H9 (cell line): Measurements from ENCODE around the gene PTPRJ. TPM values are rescaled to one million over a fixed set of nuclear protein-coding genes. Genes with fewer than 3 reads are reported as not detected.
A peak's percentile ranks its signal among the peaks of the same experiment; 100 is the strongest.

Experiments used
- DNase-seq: peaks from one replicate; pipeline ENCODE4 v3.0.0-alpha.2; 2017
- H2AFZ ChIP-seq: one replicate; pipeline ENCODE4 v1.6.1; 2013; ENCODE audit warnings: mild to moderate bottlenecking, low read length, control low read depth, moderate library complexity
- H2AK5ac ChIP-seq: 2 replicates; pipeline ENCODE4 v1.6.1; 2013; ENCODE audit warnings: low read length, control low read depth, mixed read lengths; ENCODE audit not compliant: insufficient read length
- H2BK120ac ChIP-seq: one replicate; pipeline ENCODE4 v1.6.1; 2013; ENCODE audit warnings: low read depth, mild to moderate bottlenecking, low read length, control low read depth, inconsistent platforms; ENCODE audit not compliant: poor library complexity, severe bottlenecking
- H2BK12ac ChIP-seq: 2 replicates; pipeline ENCODE4 v1.6.1; 2013; ENCODE audit warnings: low read length, control low read depth, mixed read lengths, low read depth; ENCODE audit not compliant: insufficient read length
- H2BK15ac ChIP-seq: 2 replicates; pipeline ENCODE4 v1.6.1; 2013; ENCODE audit warnings: low read depth, low read length, control low read depth
- H2BK20ac ChIP-seq: one replicate; pipeline ENCODE4 v1.6.1; 2013; ENCODE audit warnings: low read depth, mild to moderate bottlenecking, low read length, control low read depth, inconsistent platforms; ENCODE audit not compliant: poor library complexity, severe bottlenecking
- H2BK5ac ChIP-seq: 2 replicates; pipeline ENCODE4 v1.6.1; 2013; ENCODE audit warnings: low read length, control low read depth, mixed read lengths; ENCODE audit not compliant: insufficient read length
- H3K14ac ChIP-seq: 2 replicates; pipeline ENCODE4 v1.6.1; 2013; ENCODE audit warnings: low read length, control low read depth; ENCODE audit not compliant: insufficient read depth
- H3K18ac ChIP-seq: 2 replicates; pipeline ENCODE4 v1.6.1; 2013; ENCODE audit warnings: low read depth, mild to moderate bottlenecking, mixed read lengths, low read length, control low read depth; ENCODE audit not compliant: insufficient read length
- H3K23ac ChIP-seq: 2 replicates; pipeline ENCODE4 v1.6.1; 2013; ENCODE audit warnings: low read length, control low read depth, mixed read lengths, low read depth; ENCODE audit not compliant: insufficient read length
- H3K23me2 ChIP-seq: 2 replicates; pipeline ENCODE4 v1.6.1; 2013; ENCODE audit warnings: low read depth, mild to moderate bottlenecking, mixed read lengths, low read length, control low read depth; ENCODE audit not compliant: insufficient read length, poor library complexity, severe bottlenecking
- H3K27ac ChIP-seq: 2 replicates; pipeline ENCODE4 v1.5.1; 2013; ENCODE audit warnings: low read length, control low read depth, mixed read lengths, low read depth; ENCODE audit not compliant: insufficient read length
- H3K27me3 ChIP-seq: 2 replicates; pipeline ENCODE4 v1.6.1; 2013; ENCODE audit warnings: low read length, control low read depth, inconsistent platforms; ENCODE audit not compliant: insufficient read depth
- H3K4ac ChIP-seq: 2 replicates; pipeline ENCODE4 v1.6.1; 2013; ENCODE audit warnings: low read depth, mild to moderate bottlenecking, control low read depth, inconsistent platforms, low read length, moderate library complexity
- H3K4me1 ChIP-seq: 2 replicates; pipeline ENCODE4 v1.6.1; 2013; ENCODE audit warnings: low read length, control low read depth, inconsistent platforms; ENCODE audit not compliant: insufficient read depth
- H3K4me2 ChIP-seq: 2 replicates; pipeline ENCODE4 v1.6.1; 2013; ENCODE audit warnings: low read length, control low read depth, mixed read lengths; ENCODE audit not compliant: insufficient read length, insufficient read depth
- H3K56ac ChIP-seq: 2 replicates; pipeline ENCODE4 v1.6.1; 2013; ENCODE audit warnings: low read depth, mild to moderate bottlenecking, mixed read lengths, low read length, control low read depth; ENCODE audit not compliant: insufficient read length
- H3K79me1 ChIP-seq: 2 replicates; pipeline ENCODE4 v1.6.1; 2013; ENCODE audit warnings: low read depth, mild to moderate bottlenecking, moderate library complexity, low read length, control low read depth, inconsistent platforms; ENCODE audit not compliant: insufficient read depth, poor library complexity, severe bottlenecking
- H3K79me2 ChIP-seq: 2 replicates; pipeline ENCODE4 v1.6.1; 2013; ENCODE audit warnings: low read length, control low read depth, inconsistent platforms; ENCODE audit not compliant: insufficient read depth
- H3K9ac ChIP-seq: 2 replicates; pipeline ENCODE4 v1.6.1; 2013; ENCODE audit warnings: low read length, control low read depth, mixed read lengths; ENCODE audit not compliant: insufficient read length; ENCODE audit errors: extremely low read depth
- H3K9me3 ChIP-seq: one replicate; pipeline ENCODE4 v1.6.1; 2013; ENCODE audit warnings: low read depth, low read length, inconsistent platforms; ENCODE audit not compliant: control insufficient read depth
- H3T11ph ChIP-seq: one replicate; pipeline ENCODE4 v1.6.1; 2013; ENCODE audit warnings: mild to moderate bottlenecking, low read length, control low read depth, inconsistent platforms
- H4K20me1 ChIP-seq: one replicate; pipeline ENCODE4 v1.6.1; 2013; ENCODE audit not compliant: control insufficient read depth, insufficient read length, insufficient read depth
- H4K5ac ChIP-seq: 2 replicates; pipeline ENCODE4 v1.6.1; 2013; ENCODE audit warnings: low read depth, mild to moderate bottlenecking, mixed read lengths, low read length, control low read depth; ENCODE audit not compliant: insufficient read length
- H4K8ac ChIP-seq: replicated peaks from 2 replicates; pipeline ENCODE4 v1.6.1; 2013; ENCODE audit warnings: low read length, control low read depth, mixed read lengths, low read depth; ENCODE audit not compliant: insufficient read length
- H4K91ac ChIP-seq: 2 replicates; pipeline ENCODE4 v1.6.1; 2013; ENCODE audit warnings: low read depth, mild to moderate bottlenecking, moderate library complexity, mixed read lengths, low read length, control low read depth; ENCODE audit not compliant: insufficient read length
- H3K27ac Mint-ChIP-seq, 3 experiments: 2 replicates in 2 of 3; 3 replicates in 1 of 3; pipeline ENCODE4 v1.8.0; 2020 to 2021; ENCODE audit warnings: mixed read lengths in 3 of 3, mild to moderate bottlenecking in 1 of 3, moderate library complexity in 1 of 3
- H3K27me3 Mint-ChIP-seq: 2 replicates; pipeline ENCODE4 v1.8.0; 2021; ENCODE audit warnings: low read depth, mild to moderate bottlenecking, moderate library complexity, mixed read lengths
- H3K36me3 Mint-ChIP-seq, 3 experiments: 2 replicates in 2 of 3; 3 replicates in 1 of 3; pipeline ENCODE4 v1.8.0; 2020 to 2021; ENCODE audit warnings: low read depth in 3 of 3, mixed read lengths in 3 of 3; ENCODE audit not compliant: insufficient read depth in 1 of 3
- H3K4me1 Mint-ChIP-seq, 2 experiments: 2 replicates each; pipeline ENCODE4 v1.8.0; 2020; ENCODE audit warnings: mixed read lengths in 2 of 2
- H3K4me3 Mint-ChIP-seq, 2 experiments: 2 replicates in 1 of 2; 3 replicates in 1 of 2; pipeline ENCODE4 v1.8.0; 2020 to 2021; ENCODE audit warnings: mild to moderate bottlenecking in 2 of 2, mixed read lengths in 2 of 2, moderate library complexity in 1 of 2
- H3K9me3 Mint-ChIP-seq, 2 experiments: 2 replicates in 1 of 2; 3 replicates in 1 of 2; pipeline ENCODE4 v1.8.0; 2020; ENCODE audit warnings: mild to moderate bottlenecking in 2 of 2, mixed read lengths in 2 of 2, moderate library complexity in 1 of 2
- WGBS: extraction: QIAGEN DNeasy Blood & Tissue Kit; methylation state at CpG from one replicate; pipeline ENCODE4 v1.1.7; 2013; ENCODE audit warnings: missing lambda C conversion rate, low lambda C conversion rate, mixed read lengths; ENCODE audit not compliant: insufficient read length; ENCODE audit errors: extremely low coverage; 5-methylcytosine and 5-hydroxymethylcytosine counted together
- total RNA-seq: library from RNA; stranded (reverse); gene quantifications from 2 replicates; pipeline ENCODE4 v1.2.1, GENCODE V29; 2021
- TF ChIP-seq, protein P1 (sequence below): fragments of 200-600 bp; sonication (generic); conservative IDR thresholded peaks from 3 replicates; pipeline ENCODE4 v1.8.0; 2021; ENCODE audit warnings: antibody characterized with exemption, mild to moderate bottlenecking

Gene PTPRJ
- total RNA-seq, 1 experiment from 2014 or later: 10.6 TPM

DNA sequence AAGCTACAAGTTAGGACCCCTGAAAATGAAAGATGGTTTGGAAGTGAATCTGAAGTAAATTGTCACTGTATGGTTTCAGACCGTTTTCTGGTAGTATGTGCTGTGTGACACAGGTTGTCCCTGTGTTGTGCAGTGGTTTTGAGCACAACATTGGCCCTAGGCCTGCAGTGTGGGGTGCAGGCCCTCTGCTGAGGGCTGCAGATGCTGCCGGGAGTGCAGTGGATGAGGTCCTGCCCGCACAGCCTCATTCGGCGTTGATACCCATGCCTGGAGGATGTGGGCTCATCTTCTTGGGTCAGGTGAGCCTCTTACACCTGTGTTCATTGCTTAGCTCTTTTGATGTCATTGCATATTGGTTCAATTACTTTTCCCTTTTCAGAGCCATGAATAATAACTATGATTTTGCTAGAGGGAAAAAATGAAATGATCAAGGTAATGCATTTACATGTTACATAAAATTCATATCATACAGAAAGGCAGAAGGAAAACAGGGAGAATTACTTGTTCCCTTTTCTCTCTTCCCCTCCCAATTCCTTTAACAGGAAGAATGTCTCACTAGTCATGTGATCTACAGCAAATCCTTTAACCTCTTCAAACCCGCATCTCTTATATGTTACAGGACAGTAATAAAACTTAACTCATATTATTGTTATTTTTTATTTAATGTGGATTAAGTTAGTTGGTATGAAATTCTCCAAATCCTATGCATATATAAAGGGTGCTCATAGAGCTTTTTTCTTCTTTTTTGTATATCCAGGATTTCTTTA is 48.7 kb downstream of the PTPRJ start:
- Histone ChIP-seq H4K20me1 (no peaks in the 10 kb centered on the region), H3K4ac (no peak overlapping the region), H2AFZ (no peak overlapping the region), H3K9ac (no peak overlapping the region), H4K8ac (no peak overlapping the region), H3K14ac (no peak overlapping the region), H3K79me1 (no peaks in the 10 kb centered on the region), H3K27me3 (no peaks in the 10 kb centered on the region), H3K56ac (no peak overlapping the region), H3K4me1 (peaks cover 10% of the 10 kb centered on the region; the same call in 1 of the 2 replicates), H4K5ac (no peak overlapping the region), H2BK120ac (no peak overlapping the region), H3K23ac (no peak overlapping the region), H2BK12ac (no peak overlapping the region), H2BK20ac (no peak overlapping the region), H3K4me2 (no peak overlapping the region), H3K9me3 (no peaks in the 10 kb centered on the region), H4K91ac (no peak overlapping the region), H2AK5ac (no peak overlapping the region), H3T11ph (no peak overlapping the region), H2BK15ac (no peak overlapping the region), H3K79me2 (0 out of 2 replicates have a peak, but pooled peaks cover 2% of the 10 kb centered on the region), H3K27ac (no peak overlapping the region), H3K18ac (no peak overlapping the region), H3K23me2 (no peaks in the 10 kb centered on the region), H2BK5ac (no peak overlapping the region)
- Mint-ChIP-seq H3K36me3 (peaks cover 0 to 4% (median 0%) of the 10 kb centered on the region in 3 experiments; a peak in 3 of 7 replicates), H3K27ac (peak overlapping the region in 1 of 3 experiments; percentile 40; a peak in 1 of 7 replicates), H3K4me3 (no peak overlapping the region), H3K9me3 (no peaks in the 10 kb centered on the region; a peak in 1 of 5 replicates), H3K27me3 (no peaks in the 10 kb centered on the region), H3K4me1 (peaks cover 38 to 45% of the 10 kb centered on the region in 2 experiments)
- WGBS: no CpG with 5 or more reads among the region's 6 CpGs
- TF ChIP-seq, protein P1, sequence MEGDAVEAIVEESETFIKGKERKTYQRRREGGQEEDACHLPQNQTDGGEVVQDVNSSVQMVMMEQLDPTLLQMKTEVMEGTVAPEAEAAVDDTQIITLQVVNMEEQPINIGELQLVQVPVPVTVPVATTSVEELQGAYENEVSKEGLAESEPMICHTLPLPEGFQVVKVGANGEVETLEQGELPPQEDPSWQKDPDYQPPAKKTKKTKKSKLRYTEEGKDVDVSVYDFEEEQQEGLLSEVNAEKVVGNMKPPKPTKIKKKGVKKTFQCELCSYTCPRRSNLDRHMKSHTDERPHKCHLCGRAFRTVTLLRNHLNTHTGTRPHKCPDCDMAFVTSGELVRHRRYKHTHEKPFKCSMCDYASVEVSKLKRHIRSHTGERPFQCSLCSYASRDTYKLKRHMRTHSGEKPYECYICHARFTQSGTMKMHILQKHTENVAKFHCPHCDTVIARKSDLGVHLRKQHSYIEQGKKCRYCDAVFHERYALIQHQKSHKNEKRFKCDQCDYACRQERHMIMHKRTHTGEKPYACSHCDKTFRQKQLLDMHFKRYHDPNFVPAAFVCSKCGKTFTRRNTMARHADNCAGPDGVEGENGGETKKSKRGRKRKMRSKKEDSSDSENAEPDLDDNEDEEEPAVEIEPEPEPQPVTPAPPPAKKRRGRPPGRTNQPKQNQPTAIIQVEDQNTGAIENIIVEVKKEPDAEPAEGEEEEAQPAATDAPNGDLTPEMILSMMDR: no peak
- DNase-seq: no peak
